CD4-positive, alpha-beta T cell treated with Interleukin-6 for 4 hours (primary cell): ENCODE measurements around the gene FARS2.

ENCODE experiments used
- DNase-seq: peaks from one replicate; pipeline ENCODE4 v3.0.0-alpha.2; 2020; ENCODE audit warnings: mixed read lengths

FARS2 gene

GRCh38 chr6:5599127-5599526, 337.8 kb downstream of the FARS2 start:
- no peak for DNase-seq

DNA sequence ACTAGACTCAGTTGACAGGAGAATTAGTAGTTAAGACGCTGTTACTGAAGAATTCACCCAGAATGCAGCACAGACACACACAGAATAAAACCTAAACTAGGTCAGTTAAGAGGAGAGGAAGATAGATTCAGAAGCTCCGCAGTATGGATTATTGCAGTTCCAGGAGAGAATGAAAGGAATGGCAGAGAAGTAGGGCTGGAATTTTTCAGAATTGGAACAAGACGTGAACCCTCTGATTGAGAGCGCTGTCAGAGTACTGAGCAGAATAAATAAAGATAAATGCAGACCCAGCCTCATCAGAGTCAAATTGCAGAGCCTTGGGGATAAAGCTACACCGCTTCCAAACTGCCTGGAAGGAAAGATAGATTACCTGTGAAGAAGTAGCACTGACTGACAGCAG, 344.6 kb downstream of the FARS2 start:
- no peak for DNase-seq

- no peak for DNase-seq
These were observed 345.2 kb downstream of the FARS2 start for GRCh38 chr6:5606546-5606945.

GRCh38 chr6:5610640-5611039, 349.3 kb downstream of the FARS2 start:
- no peak for DNase-seq

- no peak for DNase-seq
These were observed 355.9 kb downstream of the FARS2 start for GRCh38 chr6:5617179-5617578.

GRCh38 chr6:5619249-5619648, 357.9 kb downstream of the FARS2 start:
- peak; percentile 64 for DNase-seq

GRCh38 chr6:5622276-5623005, 361.1 kb downstream of the FARS2 start:
- no peak for DNase-seq

DNA sequence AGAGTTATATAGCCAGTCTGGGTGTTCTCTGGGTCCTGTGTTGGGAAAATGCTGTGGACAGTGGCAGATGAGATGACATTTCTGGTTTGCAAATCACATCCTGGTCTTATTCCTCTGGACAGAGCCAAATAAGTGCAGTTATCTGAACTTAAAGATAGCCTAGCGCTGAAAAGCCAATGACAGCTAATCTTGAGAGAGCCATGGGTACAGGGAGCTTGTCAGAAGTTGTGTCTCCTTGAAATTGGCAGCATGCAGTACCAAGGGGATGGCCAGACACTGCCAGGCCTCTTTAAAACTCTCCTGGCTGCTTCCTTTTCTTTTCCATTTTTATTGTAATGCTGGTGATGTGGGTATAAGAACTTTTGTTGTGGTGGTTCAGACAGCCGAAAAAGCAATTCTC, 362.5 kb downstream of the FARS2 start:
- no peak for DNase-seq

- no peak for DNase-seq
These were observed 362.9 kb downstream of the FARS2 start for GRCh38 chr6:5624256-5624655.

GRCh38 chr6:5626727-5627426, 365.6 kb downstream of the FARS2 start:
- peak; percentile 30 for DNase-seq

GRCh38 chr6:5630636-5631035, 369.3 kb downstream of the FARS2 start:
- no peak for DNase-seq

- DNase-seq, result no peak
These were observed 371.1 kb downstream of the FARS2 start for GRCh38 chr6:5632348-5632935.

DNA sequence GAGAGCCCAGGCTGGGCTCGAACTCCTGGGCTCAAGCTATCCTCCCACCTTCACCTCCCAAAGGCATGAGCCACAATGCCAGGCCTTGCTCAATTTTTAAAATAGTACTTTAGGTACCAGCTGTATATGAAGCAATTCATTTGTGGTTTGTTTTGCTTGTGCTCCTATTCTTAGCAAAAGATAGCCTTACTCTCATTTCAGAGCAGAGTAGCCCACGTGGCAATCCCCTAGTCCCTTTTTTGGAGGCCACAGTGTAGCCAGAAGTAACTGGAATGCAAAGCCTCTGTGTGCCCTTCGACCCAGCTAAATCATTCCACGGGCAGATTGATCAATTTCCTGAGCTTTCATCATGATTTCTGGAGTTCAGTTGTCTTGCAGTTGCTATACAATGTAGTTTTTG, 373.2 kb downstream of the FARS2 start:
- DNase-seq, result no peak

DNA sequence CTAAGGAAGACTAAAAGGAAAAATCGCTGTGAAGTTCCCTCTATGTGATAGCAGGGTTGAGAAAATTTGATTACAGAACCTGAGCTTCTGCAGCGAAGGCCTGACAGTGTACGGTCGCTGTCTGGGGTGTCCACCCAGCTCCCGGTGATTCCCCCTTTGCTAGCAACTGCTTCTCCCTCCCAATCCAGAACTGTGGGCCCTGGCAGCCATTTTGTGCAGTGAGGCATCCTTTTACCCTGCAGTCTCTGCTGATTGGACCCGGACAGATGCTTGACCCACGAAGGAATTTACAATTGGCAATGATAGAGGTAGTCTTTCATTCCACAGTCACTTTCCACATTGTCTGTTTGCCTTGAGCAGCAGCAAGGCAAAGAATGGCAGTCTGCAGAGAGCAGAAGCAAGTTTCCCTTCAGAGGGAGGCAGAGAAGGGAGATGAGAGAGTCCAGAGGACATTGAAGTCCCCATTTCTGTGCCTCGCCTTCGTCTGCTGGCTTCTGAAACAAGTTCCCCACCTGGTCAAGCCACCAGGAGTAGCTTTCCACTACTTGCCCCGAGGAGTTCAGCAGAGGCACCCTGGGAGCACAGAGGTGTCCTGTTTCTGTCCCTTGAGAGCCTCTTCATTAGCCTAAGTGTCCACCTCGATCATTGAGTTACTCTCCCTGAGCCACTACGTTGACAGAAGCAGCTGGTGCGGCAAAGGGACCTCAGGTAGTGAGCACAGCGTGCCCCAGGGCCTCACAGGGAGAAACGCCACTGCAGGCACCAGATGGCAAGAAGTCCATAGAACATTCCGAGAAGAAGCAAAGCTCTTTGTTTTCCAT, 375.1 kb downstream of the FARS2 start:
- DNase-seq, result no peak

DNA sequence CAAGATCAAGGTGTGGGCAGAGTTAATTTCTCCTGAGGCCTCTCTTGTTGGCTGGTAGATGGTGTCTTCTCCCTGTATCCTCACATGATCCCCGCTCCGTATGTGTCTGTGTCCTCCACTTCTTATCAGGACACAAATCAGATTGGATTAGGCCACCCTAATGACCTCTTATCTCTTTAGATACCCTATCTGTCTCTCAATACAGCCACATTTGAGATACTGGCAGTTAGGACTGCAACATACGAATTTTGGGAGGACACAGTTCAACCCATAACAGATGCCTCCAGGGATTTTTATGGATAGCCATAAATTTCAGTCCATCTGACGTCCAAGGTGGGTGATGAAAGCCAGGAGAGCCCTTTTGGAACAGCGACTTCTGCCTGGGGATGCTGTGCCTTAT, 376.4 kb downstream of the FARS2 start:
- no peak for DNase-seq

DNA sequence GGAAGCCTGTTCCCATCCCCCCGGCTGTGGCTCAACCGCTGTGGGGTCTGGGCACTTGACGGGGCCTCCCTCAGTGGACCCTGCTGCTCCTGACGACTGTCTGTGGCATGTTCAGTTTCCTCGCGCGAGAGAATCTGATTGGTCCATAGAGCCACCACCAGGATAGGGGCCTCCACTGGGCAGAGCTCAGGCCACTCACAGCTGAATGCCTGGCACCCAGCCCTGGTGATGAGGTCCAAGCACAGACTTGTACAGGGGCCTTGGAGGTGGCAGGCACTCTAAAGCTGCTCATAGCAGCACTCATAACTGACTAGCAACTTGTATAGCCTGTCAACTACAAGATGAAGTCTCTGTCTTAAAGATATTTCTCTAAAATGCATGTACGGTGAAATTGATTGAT, 377.4 kb downstream of the FARS2 start:
- no peak for DNase-seq

DNA sequence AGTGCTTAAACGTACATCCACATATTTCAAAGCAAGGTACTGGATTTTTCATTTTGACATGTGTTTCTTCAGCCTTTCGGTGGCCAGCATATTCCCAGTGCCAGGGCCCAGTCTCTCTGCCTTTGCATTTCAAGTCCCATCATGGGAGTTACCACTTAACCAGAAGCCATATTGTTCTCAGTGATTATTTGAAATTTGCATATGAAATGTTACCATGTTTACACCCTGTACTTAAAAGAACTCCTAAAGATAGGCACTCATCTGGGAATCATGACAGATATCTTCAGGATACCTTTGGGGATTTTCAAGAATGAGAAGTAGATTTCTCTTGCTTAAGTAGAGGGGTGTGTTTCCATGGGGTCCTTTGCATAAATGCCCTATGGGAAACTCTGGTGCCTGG, 377.9 kb downstream of the FARS2 start:
- no peak for DNase-seq

DNA sequence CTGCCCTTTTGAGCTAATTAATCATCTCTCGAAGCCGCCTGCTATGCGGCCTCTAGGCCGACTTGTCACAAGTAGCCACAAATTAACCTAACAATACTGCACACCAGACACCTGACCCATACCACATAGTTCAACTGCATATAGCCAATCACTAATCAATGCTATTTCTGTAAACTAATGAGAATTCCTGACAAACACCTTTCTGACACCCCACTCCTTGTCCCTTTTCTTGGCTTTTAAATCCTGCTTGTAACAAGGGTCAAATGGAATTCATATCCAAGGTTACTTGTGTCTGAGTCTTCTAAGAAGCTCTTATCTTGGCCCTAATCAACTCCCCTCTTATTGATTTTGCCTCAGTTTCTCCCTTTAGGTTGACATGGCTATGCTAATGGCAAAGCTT, 379.3 kb downstream of the FARS2 start:
- no peak for DNase-seq

- no peak for DNase-seq
These were observed 383.3 kb downstream of the FARS2 start for GRCh38 chr6:5644523-5645185.

DNA sequence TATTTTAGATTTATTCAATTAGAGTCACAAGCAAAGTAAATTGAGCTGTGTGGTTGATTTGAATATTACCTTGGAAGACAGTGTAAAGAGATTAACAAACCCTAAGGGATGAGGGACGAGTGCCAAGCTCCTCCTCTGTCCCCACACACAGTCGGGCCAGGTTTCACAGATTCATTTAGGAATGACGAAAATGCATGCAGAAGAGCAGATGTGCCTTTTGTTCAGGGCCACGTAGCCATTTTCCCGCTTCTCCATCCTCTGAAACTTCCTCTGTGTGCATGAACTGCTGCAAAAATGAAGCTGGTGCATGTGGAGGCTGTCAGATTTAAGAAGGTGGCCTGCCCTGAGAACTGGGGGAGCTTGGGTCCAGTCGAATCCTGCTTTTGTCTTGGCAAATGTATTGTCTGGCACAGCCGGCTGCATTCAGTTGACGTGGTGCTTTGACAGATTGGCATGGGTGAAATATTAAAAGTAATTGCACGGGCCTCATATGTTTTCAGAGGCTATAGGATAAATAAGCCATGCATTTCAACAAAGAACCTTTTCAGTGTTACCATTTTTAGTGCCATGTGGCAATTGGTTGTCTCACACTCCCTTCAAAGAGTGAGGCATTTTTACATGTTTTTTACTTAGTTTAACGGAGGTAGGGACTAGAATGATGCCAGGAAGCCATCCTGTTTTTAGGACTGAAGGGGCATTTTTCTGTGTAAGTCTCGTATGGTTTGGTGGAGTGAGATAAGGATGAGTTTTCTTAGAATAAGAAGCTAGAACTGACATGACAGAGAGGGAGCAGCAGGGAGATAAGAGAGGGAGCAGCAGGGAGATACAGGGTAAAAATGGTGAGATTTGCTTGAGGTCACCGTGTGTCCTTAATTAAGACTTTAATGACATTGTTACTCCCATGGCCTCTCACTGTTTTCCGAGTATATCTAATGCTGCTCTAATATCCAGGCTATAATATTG, 384.3 kb downstream of the FARS2 start:
- DNase-seq, result no peak

DNA sequence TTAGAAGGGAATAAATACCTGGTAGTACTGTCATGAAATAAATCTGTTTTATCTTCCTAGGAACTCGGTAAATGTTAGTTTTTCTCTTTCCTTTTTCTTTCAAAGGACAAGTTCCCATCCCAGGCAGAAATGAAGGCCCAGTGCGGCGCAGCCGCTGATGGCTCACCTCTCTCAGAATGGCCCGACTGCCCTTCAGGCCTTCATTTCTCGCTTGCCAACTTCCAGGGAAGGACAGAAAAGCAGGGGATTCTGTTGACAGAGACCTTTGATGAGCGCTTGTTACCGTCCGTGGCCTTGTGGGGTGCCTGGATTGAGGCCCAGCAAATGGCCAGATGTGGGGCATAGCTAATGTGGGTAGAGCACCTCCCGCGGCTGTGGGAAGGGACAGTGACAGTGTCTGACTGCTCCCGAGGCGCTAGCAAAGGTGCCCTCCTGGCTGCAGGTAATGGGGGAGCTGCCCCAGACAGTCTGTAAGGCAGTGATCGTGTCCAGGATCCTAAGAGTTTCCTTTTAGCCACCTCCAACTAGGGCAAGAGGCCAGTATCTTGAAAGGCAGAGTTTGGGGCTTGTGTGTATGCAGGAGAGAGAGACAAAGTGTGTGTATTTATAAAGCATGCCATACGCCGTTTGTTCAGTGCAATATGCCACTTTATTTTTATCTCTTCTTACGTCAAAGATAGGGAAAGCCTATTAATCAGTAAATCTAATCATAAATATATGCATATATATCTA, 391.3 kb downstream of the FARS2 start:
- no peak for DNase-seq
